Endothelial cell (in vitro differentiated cells): ENCODE data around the gene USP15. TPM values are rescaled to one million over a fixed set of nuclear protein-coding genes. Genes with fewer than 3 reads are reported as not detected.

Experiments used
- DNase-seq: peaks from one replicate; pipeline ENCODE4 v3.0.0; 2021; ENCODE audit warnings: low spot score
- H3K27ac Mint-ChIP-seq: one replicate; pipeline ENCODE4 v1.8.0; 2021; ENCODE audit warnings: mixed read lengths, inconsistent platforms; ENCODE audit not compliant: unreplicated experiment
- H3K27me3 Mint-ChIP-seq: one replicate; pipeline ENCODE4 v1.8.0; 2021; ENCODE audit warnings: mild to moderate bottlenecking, moderate library complexity, mixed read lengths, inconsistent platforms; ENCODE audit not compliant: unreplicated experiment
- H3K36me3 Mint-ChIP-seq: one replicate; pipeline ENCODE4 v1.8.0; 2021; ENCODE audit warnings: mild to moderate bottlenecking, low read depth, mixed read lengths, inconsistent platforms; ENCODE audit not compliant: unreplicated experiment
- H3K4me1 Mint-ChIP-seq: one replicate; pipeline ENCODE4 v1.8.0; 2021; ENCODE audit warnings: mild to moderate bottlenecking, mixed read lengths, inconsistent platforms; ENCODE audit not compliant: unreplicated experiment
- H3K4me3 Mint-ChIP-seq: one replicate; pipeline ENCODE4 v1.8.0; 2021; ENCODE audit warnings: mild to moderate bottlenecking, mixed read lengths, inconsistent platforms; ENCODE audit not compliant: unreplicated experiment
- H3K9me3 Mint-ChIP-seq: one replicate; pipeline ENCODE4 v1.8.0; 2021; ENCODE audit warnings: mixed read lengths, inconsistent platforms; ENCODE audit not compliant: unreplicated experiment
- total RNA-seq: library from RNA; stranded (reverse); fragmentation: NEBNext Ultra II Directional; extraction: Animal tissue kit (Norgen Biotek cat#: 25700); gene quantifications from one replicate; pipeline ENCODE4 v1.2.1, GENCODE V29; 2021; ENCODE audit not compliant: unreplicated experiment
- TF ChIP-seq, protein P1 (sequence below): fragments of 200-600 bp; sonication (generic); IDR thresholded peaks from one replicate; pipeline ENCODE4 v1.5.0; 2021; ENCODE audit warnings: antibody characterized with exemption; ENCODE audit not compliant: unreplicated experiment

Gene USP15
- total RNA-seq, 1 donor from 2014 or later: 98.2 TPM

DNA sequence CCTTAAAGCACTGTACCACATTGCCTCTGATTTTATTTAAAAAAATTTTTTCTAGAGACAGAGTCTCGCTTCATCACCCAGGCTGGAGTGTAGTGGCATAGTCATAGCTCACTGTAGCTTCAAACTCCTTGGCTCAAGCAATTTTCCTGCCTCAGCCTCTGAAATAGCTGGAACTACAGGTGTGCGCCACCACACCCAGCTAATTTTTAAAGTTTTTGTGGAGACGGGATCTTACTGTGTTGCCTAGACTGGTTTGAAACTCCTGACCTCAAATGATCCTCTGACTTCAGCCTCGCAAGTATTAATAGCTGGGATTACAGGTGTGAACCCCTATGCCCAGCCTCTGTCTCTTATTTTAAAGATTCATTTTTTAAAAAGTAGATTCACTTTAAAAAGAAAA is 5.3 kb downstream of the USP15 start:
- H3K27me3 Mint-ChIP-seq: peaks cover 1% of the 10 kb centered on the region
- TF ChIP-seq, protein P1, sequence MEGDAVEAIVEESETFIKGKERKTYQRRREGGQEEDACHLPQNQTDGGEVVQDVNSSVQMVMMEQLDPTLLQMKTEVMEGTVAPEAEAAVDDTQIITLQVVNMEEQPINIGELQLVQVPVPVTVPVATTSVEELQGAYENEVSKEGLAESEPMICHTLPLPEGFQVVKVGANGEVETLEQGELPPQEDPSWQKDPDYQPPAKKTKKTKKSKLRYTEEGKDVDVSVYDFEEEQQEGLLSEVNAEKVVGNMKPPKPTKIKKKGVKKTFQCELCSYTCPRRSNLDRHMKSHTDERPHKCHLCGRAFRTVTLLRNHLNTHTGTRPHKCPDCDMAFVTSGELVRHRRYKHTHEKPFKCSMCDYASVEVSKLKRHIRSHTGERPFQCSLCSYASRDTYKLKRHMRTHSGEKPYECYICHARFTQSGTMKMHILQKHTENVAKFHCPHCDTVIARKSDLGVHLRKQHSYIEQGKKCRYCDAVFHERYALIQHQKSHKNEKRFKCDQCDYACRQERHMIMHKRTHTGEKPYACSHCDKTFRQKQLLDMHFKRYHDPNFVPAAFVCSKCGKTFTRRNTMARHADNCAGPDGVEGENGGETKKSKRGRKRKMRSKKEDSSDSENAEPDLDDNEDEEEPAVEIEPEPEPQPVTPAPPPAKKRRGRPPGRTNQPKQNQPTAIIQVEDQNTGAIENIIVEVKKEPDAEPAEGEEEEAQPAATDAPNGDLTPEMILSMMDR: no peak
- H3K4me1 Mint-ChIP-seq: peaks cover 29% of the 10 kb centered on the region
- no peaks in the 10 kb centered on the region for H3K9me3 Mint-ChIP-seq
- peaks cover 3% of the 10 kb centered on the region for H3K36me3 Mint-ChIP-seq
- H3K4me3 Mint-ChIP-seq: no peak overlapping the region
- no peak overlapping the region for H3K27ac Mint-ChIP-seq
- DNase-seq: no peak

DNA sequence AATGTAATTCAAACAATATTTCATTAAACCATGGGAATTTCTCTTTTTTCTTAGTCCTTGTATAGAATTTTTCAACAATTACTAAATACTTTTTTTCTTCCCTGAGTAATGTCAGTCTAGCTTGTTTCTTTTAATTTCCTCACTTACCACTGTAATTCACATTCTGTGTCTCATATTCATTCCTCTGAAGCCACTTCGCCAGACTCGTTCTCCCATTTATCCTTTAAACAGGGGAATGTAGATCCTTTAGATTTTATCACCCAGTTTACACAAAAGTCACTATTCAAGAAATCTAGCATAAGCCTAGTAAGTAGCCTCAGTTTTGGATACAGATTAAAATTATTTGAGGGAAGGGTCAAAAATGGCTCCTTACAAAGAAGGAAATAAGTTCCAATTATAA is 6.8 kb downstream of the USP15 start:
- Mint-ChIP-seq H3K9me3 (no peaks in the 10 kb centered on the region), H3K36me3 (no peaks in the 10 kb centered on the region), H3K4me3 (no peak overlapping the region), H3K4me1 (peaks cover 31% of the 10 kb centered on the region), H3K27ac (no peak overlapping the region), H3K27me3 (no peaks in the 10 kb centered on the region)
- TF ChIP-seq, protein P1: no peak
- no peak for DNase-seq

DNA sequence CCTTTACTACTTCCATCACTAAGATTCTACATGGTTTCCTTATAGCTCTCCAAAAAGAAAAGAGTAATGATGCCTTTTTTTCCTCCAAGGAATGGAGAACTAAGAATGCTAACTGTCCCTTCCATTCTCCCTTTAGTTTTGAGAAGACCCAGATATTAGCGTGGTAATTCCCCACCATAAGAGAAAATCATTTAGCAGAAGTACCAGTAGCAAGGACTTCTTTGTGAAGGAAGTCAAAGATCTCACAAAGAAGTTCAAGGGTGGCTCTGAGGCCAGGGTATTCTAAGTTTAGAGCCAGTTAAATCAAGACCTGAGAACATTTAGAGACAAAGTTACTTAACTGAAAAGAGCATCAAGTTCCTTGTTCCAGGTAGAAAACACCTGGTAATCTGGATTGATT is 7.3 kb downstream of the USP15 start:
- Mint-ChIP-seq H3K4me3 (no peak overlapping the region), H3K9me3 (no peaks in the 10 kb centered on the region), H3K4me1 (peaks cover 33% of the 10 kb centered on the region), H3K36me3 (no peaks in the 10 kb centered on the region), H3K27me3 (no peaks in the 10 kb centered on the region), H3K27ac (no peak overlapping the region)
- TF ChIP-seq, protein P1: no peak
- DNase-seq: no peak

DNA sequence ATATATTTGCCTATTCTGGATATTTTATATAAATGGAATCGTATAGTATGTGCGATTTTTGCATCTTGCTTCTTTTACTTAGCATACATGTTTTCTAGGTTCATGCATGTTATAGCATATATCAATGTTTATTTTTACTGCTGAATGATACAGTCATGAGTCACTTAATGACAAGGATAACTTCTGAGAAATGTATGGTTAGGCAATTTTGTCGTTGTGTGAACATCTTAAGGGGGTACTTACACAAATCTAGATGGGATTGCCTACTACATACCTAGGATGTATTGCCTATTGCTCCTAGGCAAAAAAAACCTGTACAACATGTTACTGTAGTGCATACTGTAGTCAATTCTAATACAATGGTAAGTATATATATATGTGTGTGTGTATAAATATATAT is 8.8 kb downstream of the USP15 start:
- DNase-seq: no peak
- Mint-ChIP-seq H3K9me3 (no peaks in the 10 kb centered on the region), H3K36me3 (no peaks in the 10 kb centered on the region), H3K27me3 (no peaks in the 10 kb centered on the region), H3K27ac (no peak overlapping the region), H3K4me3 (no peak overlapping the region), H3K4me1 (peaks cover 32% of the 10 kb centered on the region)
- TF ChIP-seq, protein P1: no peak

DNA sequence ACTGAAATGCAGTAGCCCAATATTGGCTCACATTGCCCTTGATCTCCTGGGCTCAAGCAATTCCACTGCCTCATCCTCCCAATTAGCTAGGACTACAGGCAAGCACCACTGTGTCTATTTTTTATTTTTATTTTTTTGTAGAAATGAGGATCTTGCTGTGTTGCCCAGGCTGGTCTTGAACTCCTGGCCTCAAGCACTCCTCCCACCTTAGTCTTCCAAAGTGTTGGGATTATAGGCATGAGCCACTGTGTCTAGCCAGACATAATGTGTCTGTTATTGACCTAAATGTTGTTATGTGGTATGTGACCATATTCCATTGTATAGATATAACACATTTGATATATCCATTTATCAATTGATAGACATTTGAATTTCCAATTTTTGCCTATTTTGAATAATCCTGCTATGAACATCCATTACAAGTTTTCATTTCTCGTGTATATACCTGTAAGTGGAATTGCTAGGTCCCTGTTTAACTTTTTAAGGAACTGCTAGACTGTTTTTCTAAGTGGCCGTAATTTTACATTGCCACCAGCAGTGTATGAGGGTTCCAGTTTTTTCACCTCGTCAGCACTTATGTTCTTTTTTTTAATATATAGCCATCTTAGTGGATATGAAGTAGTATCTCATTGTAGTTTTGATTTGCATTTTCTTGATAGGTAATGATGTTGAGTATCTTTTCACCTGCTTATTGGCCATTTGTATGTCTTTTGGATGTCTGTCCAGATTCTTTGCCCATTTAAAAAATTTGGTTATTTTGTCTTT is 9.4 kb downstream of the USP15 start:
- H3K36me3 Mint-ChIP-seq: no peaks in the 10 kb centered on the region
- no peak for DNase-seq
- H3K4me1 Mint-ChIP-seq: peaks cover 29% of the 10 kb centered on the region
- TF ChIP-seq, protein P1: no peak
- H3K4me3 Mint-ChIP-seq: no peak overlapping the region
- H3K27ac Mint-ChIP-seq: no peak overlapping the region
- H3K27me3 Mint-ChIP-seq: no peaks in the 10 kb centered on the region
- no peaks in the 10 kb centered on the region for H3K9me3 Mint-ChIP-seq
